HEK293 (cell line): ENCODE results near the gene GASK1B.

Source experiments
- CTCF ChIA-PET: fragments of 350-600 bp; formaldehyde crosslinking; extraction: SDS; loops from one replicate; lab custom pipeline; 2021; ENCODE audit warnings: antibody characterized with exemption; lab: Yijun Ruan, JAX
- POLR2A ChIA-PET: fragments of 300-600 bp; formaldehyde crosslinking; extraction: SDS; loops from one replicate; lab custom pipeline; 2020; ENCODE audit warnings: antibody characterized with exemption, inconsistent platforms; lab: Yijun Ruan, JAX
- H3K27ac ChIP-seq: fragments of 200-500 bp; sonication (Bioruptor generic); 2 replicates; pipeline ENCODE4 v1.5.1; 2014; ENCODE audit warnings: low read depth, low read length, control low read depth, inconsistent platforms; ENCODE audit errors: extremely low read depth
- H3K36me3 ChIP-seq, 2 experiments: fragments of 200-500 bp in 1 of 2; sonication (Bioruptor generic) in 1 of 2; 1 replicate in 1 of 2; 2 replicates in 1 of 2; pipeline ENCODE4 v1.5.1; 2014 to 2017; ENCODE audit warnings: inconsistent platforms in 2 of 2, low read length in 2 of 2; ENCODE audit not compliant: control insufficient read depth in 2 of 2, insufficient read depth in 1 of 2
- H3K4me1 ChIP-seq: fragments of 200-500 bp; sonication (Bioruptor generic); 2 replicates; pipeline ENCODE4 v1.5.1; 2014; ENCODE audit warnings: mild to moderate bottlenecking, low read length, inconsistent platforms; ENCODE audit not compliant: control insufficient read depth, insufficient read depth
- H3K4me3 ChIP-seq: 2 replicates; pipeline ENCODE4 v1.5.1; 2011; ENCODE audit warnings: low read depth, mild to moderate bottlenecking, control low read depth, low read length, moderate library complexity
- H3K9me3 ChIP-seq: fragments of 200-500 bp; sonication (Bioruptor generic); 2 replicates; pipeline ENCODE4 v1.5.1; 2014; ENCODE audit warnings: low read depth, low read length, inconsistent platforms; ENCODE audit not compliant: control insufficient read depth, insufficient read depth
- BCL11B ChIP-seq: fragments of 450-650 bp; formaldehyde crosslinking; IDR thresholded peaks from 2 replicates; pipeline ENCODE4 v1.5.1; 2016; ENCODE audit warnings: low read depth, missing biosample characterization, missing genetic modification characterization
- GLI4 ChIP-seq: fragments of 450-650 bp; formaldehyde crosslinking; IDR thresholded peaks from 2 replicates; pipeline ENCODE4 v1.5.1; 2016; ENCODE audit warnings: missing biosample characterization, missing genetic modification characterization
- GLIS1 ChIP-seq: fragments of 450-650 bp; formaldehyde crosslinking; IDR thresholded peaks from 2 replicates; pipeline ENCODE4 v1.5.1; 2016; ENCODE audit warnings: missing biosample characterization, missing genetic modification characterization
- IKZF3 ChIP-seq: fragments of 450-650 bp; IDR thresholded peaks from 2 replicates; pipeline ENCODE4 v1.5.0; 2018; ENCODE audit warnings: missing biosample characterization, mild to moderate bottlenecking, missing genetic modification characterization, moderate library complexity
- RBAK ChIP-seq: fragments of 450-650 bp; formaldehyde crosslinking; IDR thresholded peaks from 2 replicates; pipeline ENCODE4 v1.5.1; 2016; ENCODE audit warnings: missing biosample characterization, missing genetic modification characterization
- SETDB1 ChIP-seq: IDR thresholded peaks from one replicate; pipeline ENCODE4 v1.6.1; 2017; ENCODE audit warnings: mild to moderate bottlenecking, low read length, moderate library complexity, mixed read lengths; ENCODE audit not compliant: insufficient read length
- ZBTB1 ChIP-seq: fragments of 450-650 bp; formaldehyde crosslinking; IDR thresholded peaks from 2 replicates; pipeline ENCODE4 v1.5.1; 2016; ENCODE audit warnings: missing biosample characterization, missing genetic modification characterization
- ZBTB20 ChIP-seq: fragments of 450-650 bp; formaldehyde crosslinking; IDR thresholded peaks from 2 replicates; pipeline ENCODE4 v1.5.1; 2016; ENCODE audit warnings: missing biosample characterization, missing genetic modification characterization
- ZBTB48 ChIP-seq: fragments of 450-650 bp; formaldehyde crosslinking; IDR thresholded peaks from 2 replicates; pipeline ENCODE4 v1.5.1; 2016; ENCODE audit warnings: missing biosample characterization, missing genetic modification characterization
- ZBTB49 ChIP-seq: fragments of 450-650 bp; formaldehyde crosslinking; IDR thresholded peaks from 2 replicates; pipeline ENCODE4 v1.5.1; 2016; ENCODE audit warnings: missing biosample characterization, missing genetic modification characterization, low read depth
- ZEB2 ChIP-seq: fragments of 450-650 bp; formaldehyde crosslinking; IDR thresholded peaks from 2 replicates; pipeline ENCODE4 v1.5.1; 2016; ENCODE audit warnings: missing biosample characterization, missing genetic modification characterization
- ZNF133 ChIP-seq: fragments of 450-650 bp; formaldehyde crosslinking; IDR thresholded peaks from 2 replicates; pipeline ENCODE4 v1.5.1; 2016; ENCODE audit warnings: missing biosample characterization, missing genetic modification characterization
- ZNF138 ChIP-seq: fragments of 450-650 bp; formaldehyde crosslinking; IDR thresholded peaks from 2 replicates; pipeline ENCODE4 v1.5.1; 2016; ENCODE audit warnings: missing biosample characterization, missing genetic modification characterization, borderline replicate concordance
- ZNF19 ChIP-seq: fragments of 450-650 bp; formaldehyde crosslinking; IDR thresholded peaks from 2 replicates; pipeline ENCODE4; 2016; ENCODE audit warnings: missing biosample characterization, missing genetic modification characterization, low read depth
- ZNF202 ChIP-seq: fragments of 450-650 bp; formaldehyde crosslinking; IDR thresholded peaks from 2 replicates; pipeline ENCODE4 v1.5.1; 2016; ENCODE audit warnings: missing biosample characterization, missing genetic modification characterization, borderline replicate concordance
- ZNF214 ChIP-seq: fragments of 450-650 bp; formaldehyde crosslinking; IDR thresholded peaks from 2 replicates; pipeline ENCODE4 v1.5.1; 2017; ENCODE audit warnings: missing biosample characterization, mild to moderate bottlenecking, missing genetic modification characterization, borderline replicate concordance
- ZNF311 ChIP-seq: fragments of 450-650 bp; formaldehyde crosslinking; IDR thresholded peaks from 2 replicates; pipeline ENCODE4 v1.5.1; 2017; ENCODE audit warnings: missing biosample characterization, missing genetic modification characterization, borderline replicate concordance
- ZNF350 ChIP-seq: fragments of 450-650 bp; formaldehyde crosslinking; IDR thresholded peaks from 2 replicates; pipeline ENCODE4 v1.5.0; 2017; ENCODE audit warnings: missing biosample characterization, mild to moderate bottlenecking, missing genetic modification characterization
- ZNF404 ChIP-seq: fragments of 450-650 bp; formaldehyde crosslinking; IDR thresholded peaks from 2 replicates; pipeline ENCODE4 v1.5.1; 2017; ENCODE audit warnings: missing biosample characterization, missing genetic modification characterization
- ZNF548 ChIP-seq: fragments of 450-650 bp; formaldehyde crosslinking; IDR thresholded peaks from 2 replicates; pipeline ENCODE4 v1.5.1; 2016; ENCODE audit warnings: missing biosample characterization, missing genetic modification characterization
- ZNF558 ChIP-seq: fragments of 450-650 bp; formaldehyde crosslinking; IDR thresholded peaks from 2 replicates; pipeline ENCODE4 v1.5.1; 2016; ENCODE audit warnings: missing biosample characterization, missing genetic modification characterization
- ZNF600 ChIP-seq: fragments of 450-650 bp; formaldehyde crosslinking; IDR thresholded peaks from 2 replicates; pipeline ENCODE4 v1.5.1; 2016; ENCODE audit warnings: missing biosample characterization, missing genetic modification characterization
- ZNF629 ChIP-seq: fragments of 450-650 bp; formaldehyde crosslinking; IDR thresholded peaks from 2 replicates; pipeline ENCODE4 v1.5.1; 2017; ENCODE audit warnings: missing biosample characterization, missing genetic modification characterization
- ZNF654 ChIP-seq: fragments of 450-650 bp; formaldehyde crosslinking; IDR thresholded peaks from 2 replicates; pipeline ENCODE4 v1.5.1; 2016; ENCODE audit warnings: low read depth, missing biosample characterization, missing genetic modification characterization
- TF ChIP-seq, protein P1 (sequence below): fragments of 450-650 bp; formaldehyde crosslinking; IDR thresholded peaks from 2 replicates; pipeline ENCODE4 v1.5.1; 2016; ENCODE audit warnings: missing biosample characterization, missing genetic modification characterization
- TF ChIP-seq, protein P2 (sequence below): fragments of 450-650 bp; formaldehyde crosslinking; IDR thresholded peaks from 2 replicates; pipeline ENCODE4 v1.5.1; 2016; ENCODE audit warnings: missing biosample characterization, missing genetic modification characterization
- TF ChIP-seq, protein P3 (sequence below): fragments of 450-650 bp; formaldehyde crosslinking; IDR thresholded peaks from 2 replicates; pipeline ENCODE4 v1.5.0; 2017; ENCODE audit warnings: missing biosample characterization, missing genetic modification characterization, borderline replicate concordance

GASK1B gene

GRCh38 chr4:158139086-158139485 lies 33.7 kb downstream of the GASK1B start:
- H3K27ac ChIP-seq: no peak overlapping the region
- H3K36me3 ChIP-seq: no peaks in the 10 kb centered on the region
- TF ChIP-seq ZBTB49 (tag by site-specific recombination) (no peak), ZNF558 (tag by site-specific recombination) (no peak), ZNF214 (no peak), ZBTB48 (tag by site-specific recombination) (no peak), ZNF311 (tag by site-specific recombination) (no peak), ZEB2 (tag by site-specific recombination) (no peak), ZNF629 (tag by site-specific recombination) (no peak)
- H3K9me3 ChIP-seq: no peaks in the 10 kb centered on the region
- POLR2A ChIA-PET: no interaction called here
- no peaks in the 10 kb centered on the region for H3K4me1 ChIP-seq
- H3K4me3 ChIP-seq: no peak overlapping the region
- CTCF ChIA-PET: no interaction called here

DNA sequence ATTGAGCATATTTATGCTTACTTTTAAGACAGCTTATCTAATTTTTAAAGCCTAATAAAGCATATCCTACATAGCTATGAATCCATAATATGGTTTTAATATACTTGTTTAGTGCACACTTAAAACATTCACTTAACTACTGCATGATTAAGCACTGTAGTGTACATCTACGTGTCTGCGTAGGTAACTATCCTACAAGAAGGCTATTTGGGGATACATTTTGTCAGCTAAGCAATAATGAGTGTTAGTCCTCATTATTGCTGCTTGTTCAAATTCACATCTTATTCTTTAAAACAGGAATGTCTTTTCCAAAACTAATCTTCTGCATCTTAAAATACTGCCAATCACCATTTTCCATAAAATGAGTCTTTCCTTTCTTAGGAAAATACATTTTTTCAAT lies 38.6 kb downstream of the GASK1B start:
- H3K4me1 ChIP-seq: no peaks in the 10 kb centered on the region
- TF ChIP-seq ZBTB1 (tag by site-specific recombination) (no peak), ZNF138 (no peak), ZNF19 (tag by site-specific recombination) (no peak), GLI4 (tag by site-specific recombination) (no peak), ZNF202 (tag by site-specific recombination) (no peak), ZNF133 (tag by site-specific recombination) (no peak), RBAK (no peak)
- TF ChIP-seq, protein P1, sequence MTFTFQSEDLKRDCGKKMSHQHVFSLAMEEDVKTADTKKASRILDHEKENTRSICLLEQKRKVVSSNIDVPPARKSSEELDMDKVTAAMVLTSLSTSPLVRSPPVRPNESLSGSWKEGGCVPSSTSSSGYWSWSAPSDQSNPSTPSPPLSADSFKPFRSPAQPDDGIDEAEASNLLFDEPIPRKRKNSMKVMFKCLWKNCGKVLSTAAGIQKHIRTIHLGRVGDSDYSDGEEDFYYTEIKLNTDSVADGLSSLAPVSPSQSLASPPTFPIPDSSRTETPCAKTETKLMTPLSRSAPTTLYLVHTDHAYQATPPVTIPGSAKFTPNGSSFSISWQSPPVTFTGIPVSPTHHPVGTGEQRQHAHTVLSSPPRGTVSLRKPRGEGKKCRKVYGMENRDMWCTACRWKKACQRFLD (tag by site-specific recombination): no peak
- TF ChIP-seq, all 188 proteins: peak for 0
- no peak overlapping the region for H3K4me3 ChIP-seq
- no peaks in the 10 kb centered on the region for H3K36me3 ChIP-seq
- CTCF ChIA-PET: interaction anchor here (0.6 kb wide), 1 partner anchor 153 kb away, joined by 5 read pairs; no protein-coding TSS in a partner anchor
- no peak overlapping the region for H3K27ac ChIP-seq
- POLR2A ChIA-PET: no interaction called here
- H3K9me3 ChIP-seq: no peaks in the 10 kb centered on the region

GRCh38 chr4:158133551-158133950 lies 39.3 kb downstream of the GASK1B start:
- POLR2A ChIA-PET: no interaction called here
- H3K4me3 ChIP-seq: no peak overlapping the region
- CTCF ChIA-PET: interaction anchor here (0.7 kb wide), 1 partner anchor 33 kb away, joined by 3 read pairs; no protein-coding TSS in a partner anchor
- H3K4me1 ChIP-seq: no peaks in the 10 kb centered on the region
- no peaks in the 10 kb centered on the region for H3K36me3 ChIP-seq
- no peaks in the 10 kb centered on the region for H3K9me3 ChIP-seq
- H3K27ac ChIP-seq: no peak overlapping the region
- TF ChIP-seq BCL11B (tag by site-specific recombination) (no peak), ZNF311 (tag by site-specific recombination) (no peak), ZBTB20 (tag by site-specific recombination) (no peak), ZNF404 (tag by site-specific recombination) (no peak), ZNF548 (tag by site-specific recombination) (no peak), ZNF654 (no peak), RBAK (no peak), IKZF3 (tag by site-specific recombination) (no peak), ZNF600 (tag by site-specific recombination) (no peak), GLIS1 (no peak), ZNF350 (no peak), SETDB1 (no peak), ZNF629 (tag by site-specific recombination) (no peak)
- TF ChIP-seq, protein P2, sequence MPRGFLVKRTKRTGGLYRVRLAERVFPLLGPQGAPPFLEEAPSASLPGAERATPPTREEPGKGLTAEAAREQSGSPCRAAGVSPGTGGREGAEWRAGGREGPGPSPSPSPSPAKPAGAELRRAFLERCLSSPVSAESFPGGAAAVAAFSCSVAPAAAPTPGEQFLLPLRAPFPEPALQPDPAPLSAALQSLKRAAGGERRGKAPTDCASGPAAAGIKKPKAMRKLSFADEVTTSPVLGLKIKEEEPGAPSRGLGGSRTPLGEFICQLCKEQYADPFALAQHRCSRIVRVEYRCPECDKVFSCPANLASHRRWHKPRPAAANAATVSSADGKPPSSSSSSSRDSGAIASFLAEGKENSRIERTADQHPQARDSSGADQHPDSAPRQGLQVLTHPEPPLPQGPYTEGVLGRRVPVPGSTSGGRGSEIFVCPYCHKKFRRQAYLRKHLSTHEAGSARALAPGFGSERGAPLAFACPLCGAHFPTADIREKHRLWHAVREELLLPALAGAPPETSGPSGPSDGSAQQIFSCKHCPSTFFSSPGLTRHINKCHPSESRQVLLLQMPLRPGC (tag by site-specific recombination): no peak
- TF ChIP-seq, protein P3, sequence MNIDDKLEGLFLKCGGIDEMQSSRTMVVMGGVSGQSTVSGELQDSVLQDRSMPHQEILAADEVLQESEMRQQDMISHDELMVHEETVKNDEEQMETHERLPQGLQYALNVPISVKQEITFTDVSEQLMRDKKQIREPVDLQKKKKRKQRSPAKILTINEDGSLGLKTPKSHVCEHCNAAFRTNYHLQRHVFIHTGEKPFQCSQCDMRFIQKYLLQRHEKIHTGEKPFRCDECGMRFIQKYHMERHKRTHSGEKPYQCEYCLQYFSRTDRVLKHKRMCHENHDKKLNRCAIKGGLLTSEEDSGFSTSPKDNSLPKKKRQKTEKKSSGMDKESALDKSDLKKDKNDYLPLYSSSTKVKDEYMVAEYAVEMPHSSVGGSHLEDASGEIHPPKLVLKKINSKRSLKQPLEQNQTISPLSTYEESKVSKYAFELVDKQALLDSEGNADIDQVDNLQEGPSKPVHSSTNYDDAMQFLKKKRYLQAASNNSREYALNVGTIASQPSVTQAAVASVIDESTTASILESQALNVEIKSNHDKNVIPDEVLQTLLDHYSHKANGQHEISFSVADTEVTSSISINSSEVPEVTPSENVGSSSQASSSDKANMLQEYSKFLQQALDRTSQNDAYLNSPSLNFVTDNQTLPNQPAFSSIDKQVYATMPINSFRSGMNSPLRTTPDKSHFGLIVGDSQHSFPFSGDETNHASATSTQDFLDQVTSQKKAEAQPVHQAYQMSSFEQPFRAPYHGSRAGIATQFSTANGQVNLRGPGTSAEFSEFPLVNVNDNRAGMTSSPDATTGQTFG (tag by site-specific recombination): no peak
